Midbrain (tissue), 1 donor: ENCODE data around the gene THAP4.
A peak's percentile ranks its signal among the peaks of the same experiment; 100 is the strongest.
"Not testable (repeated sequence)": the region's sequence is repeated elsewhere in the genome, so short reads cannot be mapped to it uniquely, and the experiment has no call there.

ENCODE experiments used
- DNase-seq: peaks from one replicate; lab custom pipeline; 2025; lab: John Stamatoyannopoulos, UW

THAP4 gene

GRCh38 chr2:241582806-241583205 lies 54.2 kb downstream of the THAP4 start:
- DNase-seq: no peak

GRCh38 chr2:241582328-241582727 lies 54.6 kb downstream of the THAP4 start:
- no peak for DNase-seq

GRCh38 chr2:241579281-241579680 lies 57.7 kb downstream of the THAP4 start:
- no peak for DNase-seq

- peak; percentile 33 for DNase-seq
Observed at GRCh38 chr2:241577413-241578122, 59.4 kb downstream of the THAP4 start.

- DNase-seq: no peak
Observed at GRCh38 chr2:241576293-241576654, 60.7 kb downstream of the THAP4 start.

GRCh38 chr2:241575624-241576292 lies 61.2 kb downstream of the THAP4 start:
- no peak for DNase-seq

GRCh38 chr2:241574911-241575623 lies 61.9 kb downstream of the THAP4 start:
- no peak for DNase-seq

- DNase-seq: no peak
Observed at GRCh38 chr2:241573741-241574140, 63.2 kb downstream of the THAP4 start.

GRCh38 chr2:241572915-241573651 lies 63.9 kb downstream of the THAP4 start:
- DNase-seq: not testable (repeated sequence)

- DNase-seq: no peak
Observed at GRCh38 chr2:241571821-241572620, 64.9 kb downstream of the THAP4 start.

- no peak for DNase-seq
Observed at GRCh38 chr2:241570961-241571581, 65.9 kb downstream of the THAP4 start.

- no peak for DNase-seq
Observed at GRCh38 chr2:241569831-241570281, 67.1 kb downstream of the THAP4 start.

- DNase-seq: no peak
Observed at GRCh38 chr2:241568726-241569125, 68.2 kb downstream of the THAP4 start.

- DNase-seq: no peak
Observed at GRCh38 chr2:241567776-241568175, 69.2 kb downstream of the THAP4 start.

- DNase-seq: not testable (repeated sequence)
Observed at GRCh38 chr2:241567266-241567665, 69.7 kb downstream of the THAP4 start.

GRCh38 chr2:241566468-241566867 lies 70.5 kb downstream of the THAP4 start:
- no peak for DNase-seq

GRCh38 chr2:241566021-241566420 lies 70.9 kb downstream of the THAP4 start:
- not testable (repeated sequence) for DNase-seq

- no peak for DNase-seq
Observed at GRCh38 chr2:241565411-241565810, 71.5 kb downstream of the THAP4 start.

GRCh38 chr2:241564596-241565410 lies 72.2 kb downstream of the THAP4 start:
- no peak for DNase-seq

- DNase-seq: no peak
Observed at GRCh38 chr2:241563981-241564595, 72.9 kb downstream of the THAP4 start.
